Right renal cortex interstitium (tissue), 3 donors: Measurements from ENCODE around the gene HDGFL2. TPM values are rescaled to one million over a fixed set of nuclear protein-coding genes. Genes with fewer than 3 reads are reported as not detected.

Source experiments
- DNase-seq, 3 donors: peaks; one replicate each; pipeline ENCODE4 v3.0.0-alpha.2; 2013; ENCODE audit warnings: low read depth in 3 of 3, low spot score in 2 of 3
- polyA plus RNA-seq, 3 donors: library from polyadenylated mRNA; unstranded; fragments of 120-200 nt; gene quantifications; one replicate each; pipeline ENCODE4 v1.2.1, GENCODE V29; 2013; ENCODE audit not compliant: insufficient read length in 3 of 3

Gene HDGFL2
- polyA plus RNA-seq, 3 donors = 58.9 to 66.0 (median 62.3) TPM

GRCh38 chr19:4444765-4445741 lies 27.0 kb upstream of the HDGFL2 start:
- no peak for DNase-seq

- no peak for DNase-seq
These were observed 26.0 kb upstream of the HDGFL2 start for GRCh38 chr19:4445963-4446703.

- no peak for DNase-seq
These were observed 25.3 kb upstream of the HDGFL2 start for GRCh38 chr19:4446704-4447200.

- DNase-seq = no peak
These were observed 24.6 kb upstream of the HDGFL2 start for GRCh38 chr19:4447327-4448146.

DNA sequence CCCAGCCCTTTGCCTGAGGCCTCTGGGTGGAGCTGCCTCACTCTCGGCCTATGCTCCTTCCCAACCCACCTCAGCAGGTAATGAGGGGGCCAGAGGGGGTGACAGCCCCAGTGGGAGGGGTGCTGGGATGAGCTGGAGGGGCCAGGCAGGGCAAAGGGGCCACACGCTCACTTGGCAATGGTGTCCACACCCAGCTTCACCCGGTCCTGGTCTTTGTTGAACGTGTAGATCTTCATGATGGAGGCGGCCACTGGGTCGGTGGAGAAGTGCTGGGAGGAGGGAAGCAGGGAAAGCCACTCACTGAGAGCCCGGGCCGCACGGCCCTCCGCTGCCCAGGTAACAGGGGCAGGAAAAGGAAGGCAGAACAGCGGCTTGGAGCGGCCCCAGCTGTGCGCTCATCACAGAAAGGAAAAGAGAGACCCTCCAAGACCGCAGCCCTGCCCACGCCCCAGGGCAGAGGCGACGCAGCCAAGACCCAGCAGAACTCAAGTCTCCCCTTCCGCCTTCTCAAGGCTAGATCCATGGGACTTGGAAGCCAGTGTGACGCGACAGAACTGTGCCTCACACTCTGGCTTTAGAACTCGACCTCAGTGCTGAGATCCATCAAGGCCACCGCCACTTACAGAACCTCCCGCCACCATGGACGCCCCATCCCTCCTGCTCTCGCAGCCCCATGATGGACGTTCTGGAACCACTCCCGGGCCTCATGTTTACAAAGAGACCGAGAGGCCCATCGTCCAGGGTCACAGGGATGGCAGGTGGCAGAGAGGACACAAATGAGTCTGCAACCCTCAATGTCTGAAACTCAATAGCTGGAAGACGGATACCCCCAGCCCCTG lies 23.7 kb upstream of the HDGFL2 start:
- DNase-seq = no peak

- no peak for DNase-seq
These were observed 23.0 kb upstream of the HDGFL2 start for GRCh38 chr19:4449022-4449638.

DNA sequence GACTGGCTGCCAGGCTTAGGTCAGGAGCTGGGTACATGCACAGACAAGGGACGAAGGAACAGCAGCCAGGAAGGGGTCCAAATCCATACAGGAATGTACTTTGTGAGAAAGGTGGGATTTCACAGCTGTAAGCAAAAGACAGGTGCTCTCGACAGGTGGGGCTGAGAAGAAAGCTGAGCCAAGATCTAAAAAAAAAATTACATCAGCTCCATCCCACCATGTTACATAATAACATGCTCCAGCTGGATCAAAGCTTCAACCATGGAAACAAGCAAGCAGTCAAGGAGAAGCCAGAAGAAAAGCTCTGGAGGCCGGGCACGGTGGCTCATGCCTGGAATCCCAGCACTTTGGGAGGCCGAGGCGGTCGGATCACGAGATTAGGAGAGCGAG lies 22.5 kb upstream of the HDGFL2 start:
- DNase-seq = no peak

- no peak for DNase-seq
These were observed 19.7 kb upstream of the HDGFL2 start for GRCh38 chr19:4452230-4452990.

- no peak for DNase-seq
These were observed 18.6 kb upstream of the HDGFL2 start for GRCh38 chr19:4453232-4454179.

GRCh38 chr19:4454747-4455718 lies 17.1 kb upstream of the HDGFL2 start:
- no peak for DNase-seq

DNA sequence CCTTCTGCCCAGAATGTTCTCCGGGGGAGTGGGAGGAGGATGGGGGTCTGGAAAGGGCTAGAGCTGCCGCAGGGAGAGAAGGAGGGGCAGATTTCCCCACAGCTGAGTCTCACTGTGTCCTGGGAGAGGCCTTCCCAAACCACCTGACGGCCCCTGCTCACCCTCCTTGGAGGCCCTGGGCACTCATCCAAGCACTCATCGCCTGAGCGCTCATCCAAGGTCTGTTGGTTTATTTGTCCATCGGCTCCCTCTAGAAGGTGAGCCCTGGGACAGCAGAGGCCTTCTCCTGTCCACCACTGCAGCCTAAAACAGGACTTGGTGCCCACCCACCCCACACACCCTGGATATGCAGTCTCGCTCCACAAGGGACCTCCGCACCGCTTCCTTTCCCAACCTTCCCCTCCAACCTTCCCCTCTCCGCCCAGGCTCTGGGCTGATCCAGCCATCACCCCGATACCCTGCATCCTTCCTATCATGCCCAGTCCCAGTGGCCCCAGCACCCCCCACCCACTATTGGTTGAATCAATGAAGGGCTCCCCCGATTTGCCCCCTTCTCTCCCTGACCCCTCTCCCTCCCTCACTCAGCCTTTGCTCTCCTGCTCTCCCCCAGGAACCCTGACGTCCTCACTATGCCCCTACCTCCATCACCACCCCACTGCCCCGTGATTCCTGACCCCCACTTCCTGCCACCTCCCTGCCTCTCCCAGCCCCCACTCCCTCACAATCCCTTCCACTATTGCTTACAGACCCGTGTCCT lies 16.2 kb upstream of the HDGFL2 start:
- peak in 2 of 3 donors; percentile 25 to 66 for DNase-seq

DNA sequence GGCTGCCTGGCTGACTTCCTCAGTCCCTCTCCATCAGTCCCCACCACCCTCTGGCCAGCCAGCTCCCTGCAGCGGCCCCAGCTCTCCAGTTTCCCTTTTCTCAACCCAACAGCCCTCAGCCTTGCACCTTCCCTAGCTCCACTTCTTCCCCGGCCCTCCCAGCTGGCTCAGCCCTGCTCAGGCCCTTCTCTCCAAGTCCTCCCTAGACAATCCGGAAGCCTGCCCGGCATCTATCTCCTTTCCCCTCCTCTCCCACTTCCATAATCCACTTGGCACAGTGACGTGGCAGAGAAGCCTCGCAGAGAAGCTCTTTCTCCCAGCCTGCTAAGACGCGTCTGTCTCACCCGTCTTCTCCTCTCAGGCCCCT lies 15.6 kb upstream of the HDGFL2 start:
- peak in 1 of 3 donors; percentile 20 for DNase-seq

- no peak for DNase-seq
These were observed 15.0 kb upstream of the HDGFL2 start for GRCh38 chr19:4456843-4457653.

- DNase-seq = peak; percentile 84 to 95 (median 87)
These were observed 14.3 kb upstream of the HDGFL2 start, which contains the start of gene UBXN6 for GRCh38 chr19:4457654-4458395. TSS of gene UBXN6 (minus strand) at chr19:4457794. CDS start at chr19:4457697, 97 bp downstream.
